ENCODE data around the gene BOLA1. TPM values are rescaled to one million over a fixed set of nuclear protein-coding genes. Genes with fewer than 3 reads are reported as not detected.

Gene BOLA1
- polyA plus RNA-seq, 1 experiment = 10.1 TPM

DNA sequence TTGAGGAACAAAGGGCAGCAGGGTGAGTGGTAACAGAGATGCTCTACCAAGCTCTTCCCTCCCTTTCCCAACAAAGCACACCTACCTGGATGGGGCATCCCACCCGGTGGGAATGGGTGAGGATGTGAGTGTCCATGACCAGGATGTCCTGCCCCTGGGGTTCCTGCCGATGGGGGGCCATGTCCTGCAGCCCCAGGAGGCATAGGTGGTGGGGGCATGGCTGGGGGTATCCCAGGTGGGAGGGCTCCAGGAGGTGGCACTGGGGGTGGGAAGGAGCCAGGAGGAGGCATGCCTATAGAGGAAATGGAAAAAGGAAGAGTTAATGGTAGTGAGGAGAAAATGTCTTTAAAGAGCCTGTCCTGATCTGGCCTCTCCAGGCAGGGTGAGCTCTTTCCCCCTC lies 26.4 kb downstream of the BOLA1 start:
- POLR2A ChIA-PET = interaction anchor here (0.6 kb wide), 1 partner anchor 261 kb away, joined by 3 read pairs; no protein-coding TSS in a partner anchor
- DNase-seq (ENCODE audit: low read depth, low spot score) = no peak
- Histone ChIP-seq H3K27me3 (ENCODE audit: control insufficient read depth, insufficient read depth, low read length) (no peaks in the 10 kb centered on the region), H3K4me3 (ENCODE audit: low read depth, low read length) (no peak overlapping the region; the same call in 1 of the 2 replicates), H3K27ac (ENCODE audit: low read depth, low read length) (no peak overlapping the region), H3K9me3 (ENCODE audit: control insufficient read depth, insufficient read depth, low read length) (no peaks in the 10 kb centered on the region; the same call in 1 of the 2 replicates)
- TF ChIP-seq, protein P1, sequence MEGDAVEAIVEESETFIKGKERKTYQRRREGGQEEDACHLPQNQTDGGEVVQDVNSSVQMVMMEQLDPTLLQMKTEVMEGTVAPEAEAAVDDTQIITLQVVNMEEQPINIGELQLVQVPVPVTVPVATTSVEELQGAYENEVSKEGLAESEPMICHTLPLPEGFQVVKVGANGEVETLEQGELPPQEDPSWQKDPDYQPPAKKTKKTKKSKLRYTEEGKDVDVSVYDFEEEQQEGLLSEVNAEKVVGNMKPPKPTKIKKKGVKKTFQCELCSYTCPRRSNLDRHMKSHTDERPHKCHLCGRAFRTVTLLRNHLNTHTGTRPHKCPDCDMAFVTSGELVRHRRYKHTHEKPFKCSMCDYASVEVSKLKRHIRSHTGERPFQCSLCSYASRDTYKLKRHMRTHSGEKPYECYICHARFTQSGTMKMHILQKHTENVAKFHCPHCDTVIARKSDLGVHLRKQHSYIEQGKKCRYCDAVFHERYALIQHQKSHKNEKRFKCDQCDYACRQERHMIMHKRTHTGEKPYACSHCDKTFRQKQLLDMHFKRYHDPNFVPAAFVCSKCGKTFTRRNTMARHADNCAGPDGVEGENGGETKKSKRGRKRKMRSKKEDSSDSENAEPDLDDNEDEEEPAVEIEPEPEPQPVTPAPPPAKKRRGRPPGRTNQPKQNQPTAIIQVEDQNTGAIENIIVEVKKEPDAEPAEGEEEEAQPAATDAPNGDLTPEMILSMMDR (IDR thresholded peaks at IDR 0.05; ENCODE audit: low read depth, low read length) = no peak
- CTCF ChIA-PET = interaction anchor here (0.6 to 0.8 kb wide), 3 partner anchors 16 to 261 kb away, joined by 3 to 4 read pairs (median 3); a partner anchor contains a TSS

DNA sequence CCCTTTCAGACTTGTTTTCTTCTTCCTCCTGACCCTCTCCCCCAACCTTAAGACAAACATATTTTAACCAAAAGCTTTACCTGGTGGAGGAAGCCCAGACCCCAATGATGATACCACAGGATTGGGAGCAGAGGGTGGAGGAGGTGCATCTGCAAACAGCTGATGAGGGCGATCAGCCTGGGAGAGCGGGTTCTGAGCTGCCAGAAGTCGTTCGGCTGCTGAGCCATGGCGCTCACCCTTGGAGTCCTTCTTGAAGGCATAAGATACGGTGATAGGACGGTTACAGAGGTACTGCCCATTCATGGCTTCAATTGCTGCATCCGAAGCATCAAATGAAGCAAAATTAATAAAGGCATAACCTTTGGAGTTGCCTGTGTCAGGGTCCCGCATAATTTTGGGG lies 26.9 kb downstream of the BOLA1 start:
- DNase-seq (ENCODE audit: low read depth, low spot score) = no peak
- TF ChIP-seq, protein P1 (IDR thresholded peaks at IDR 0.05; ENCODE audit: low read depth, low read length) = no peak
- Histone ChIP-seq H3K27me3 (ENCODE audit: control insufficient read depth, insufficient read depth, low read length) (no peaks in the 10 kb centered on the region), H3K9me3 (ENCODE audit: control insufficient read depth, insufficient read depth, low read length) (no peaks in the 10 kb centered on the region; the same call in 1 of the 2 replicates), H3K4me3 (ENCODE audit: low read depth, low read length) (peak overlapping the region; percentile 91), H3K27ac (ENCODE audit: low read depth, low read length) (no peak overlapping the region)
- ChIA-PET CTCF (no interaction called here), POLR2A (no interaction called here)

DNA sequence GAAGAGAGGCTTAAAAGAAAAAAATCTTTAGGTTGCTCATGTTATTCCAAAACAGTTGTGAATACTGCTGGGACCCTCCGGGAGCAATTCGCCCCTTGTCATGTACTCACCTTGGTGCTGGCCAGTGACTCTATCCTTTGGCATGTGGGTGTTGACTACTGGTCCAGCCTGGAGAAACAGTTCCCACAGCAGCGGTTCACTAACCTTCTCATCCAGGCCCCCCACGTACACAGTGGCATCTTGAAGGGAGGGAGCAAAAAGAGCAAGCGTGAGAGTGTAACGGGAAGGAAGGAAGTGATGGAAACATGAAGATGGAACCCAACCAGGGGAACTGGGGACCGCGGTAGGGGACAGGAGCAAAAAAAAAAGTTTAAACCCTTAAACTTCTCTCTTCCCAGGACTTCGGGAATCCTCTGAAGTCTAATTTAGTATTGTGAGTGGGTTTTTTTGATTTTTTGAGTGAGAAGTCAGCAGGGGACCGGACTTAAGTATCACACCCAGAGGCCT lies 27.7 kb downstream of the BOLA1 start:
- Histone ChIP-seq H3K27me3 (ENCODE audit: control insufficient read depth, insufficient read depth, low read length) (no peaks in the 10 kb centered on the region), H3K9me3 (ENCODE audit: control insufficient read depth, insufficient read depth, low read length) (no peaks in the 10 kb centered on the region; the same call in 1 of the 2 replicates), H3K27ac (ENCODE audit: low read depth, low read length) (peak overlapping the region; percentile 39), H3K4me3 (ENCODE audit: low read depth, low read length) (peak overlapping the region; percentile 91)
- CTCF ChIA-PET = no interaction called here
- POLR2A ChIA-PET = no interaction called here
- TF ChIP-seq, protein P1 (IDR thresholded peaks at IDR 0.05; ENCODE audit: low read depth, low read length) = no peak
- DNase-seq (ENCODE audit: low read depth, low spot score) = no peak

DNA sequence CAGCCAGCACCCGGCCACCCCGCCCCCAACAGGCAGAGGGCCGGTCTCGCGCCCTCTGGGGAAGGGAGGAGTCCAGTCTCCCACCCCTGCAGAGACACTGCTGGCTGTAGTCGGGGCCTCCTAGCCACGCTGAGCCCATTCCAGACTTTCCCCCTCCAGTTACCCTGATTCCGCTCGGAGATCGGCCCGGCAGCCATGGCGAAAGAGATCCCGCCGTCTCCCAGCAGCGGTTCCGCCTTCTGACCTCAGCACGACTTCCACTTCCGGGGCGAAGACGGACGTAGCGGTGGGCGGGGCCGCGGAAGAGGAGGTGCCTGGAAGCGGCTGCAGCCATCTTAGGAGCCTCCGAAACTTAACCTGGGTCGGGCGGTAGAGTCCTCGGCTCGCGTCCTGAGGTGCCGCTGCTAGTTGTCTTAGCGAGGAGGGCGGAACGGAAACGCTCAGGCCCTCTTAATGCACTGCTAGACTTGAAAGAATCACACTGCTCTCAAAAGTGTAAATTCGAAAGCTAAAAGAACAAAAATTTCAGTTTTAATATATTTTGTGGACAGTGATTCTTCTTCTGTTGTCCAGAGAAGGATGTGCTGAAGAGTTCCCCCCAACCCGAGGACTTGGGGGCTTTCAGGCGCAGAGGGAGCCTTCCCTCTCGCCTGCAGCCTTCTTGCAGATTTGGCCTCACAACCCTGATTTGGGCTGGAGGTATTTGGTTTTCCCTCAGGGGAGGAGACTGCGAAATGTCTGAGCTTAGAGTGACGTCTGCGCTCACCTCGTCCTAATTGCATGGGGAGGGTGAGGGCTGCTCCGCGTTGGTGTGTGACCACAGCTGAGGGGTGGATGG lies 28.4 kb downstream of the BOLA1 start, which contains the start of gene SF3B4:
Gene SF3B4, minus strand, starts transcription at position 241 of the 838 bp plus-strand sequence. Its CDS starts 44 bp downstream, at position 197.
- no peaks in the 10 kb centered on the region; the same call in 1 of the 2 replicates for H3K9me3 ChIP-seq (ENCODE audit: control insufficient read depth, insufficient read depth, low read length)
- TF ChIP-seq, protein P1 (IDR thresholded peaks at IDR 0.05; ENCODE audit: low read depth, low read length) = no peak
- DNase-seq (ENCODE audit: low read depth, low spot score) = peak; percentile 68
- ChIA-PET POLR2A (interaction anchor here (0.6 to 2.3 kb wide), 6 partner anchors 11 to 251 kb away, joined by 3 to 18 read pairs (median 4); a partner anchor contains a TSS), CTCF (no interaction called here)
- no peaks in the 10 kb centered on the region for H3K27me3 ChIP-seq (ENCODE audit: control insufficient read depth, insufficient read depth, low read length)
- H3K4me3 ChIP-seq (ENCODE audit: low read depth, low read length) = peak within 1 kb of the TSS; percentile 91
- peak within 1 kb of the TSS; percentile 81 for H3K27ac ChIP-seq (ENCODE audit: low read depth, low read length)

DNA sequence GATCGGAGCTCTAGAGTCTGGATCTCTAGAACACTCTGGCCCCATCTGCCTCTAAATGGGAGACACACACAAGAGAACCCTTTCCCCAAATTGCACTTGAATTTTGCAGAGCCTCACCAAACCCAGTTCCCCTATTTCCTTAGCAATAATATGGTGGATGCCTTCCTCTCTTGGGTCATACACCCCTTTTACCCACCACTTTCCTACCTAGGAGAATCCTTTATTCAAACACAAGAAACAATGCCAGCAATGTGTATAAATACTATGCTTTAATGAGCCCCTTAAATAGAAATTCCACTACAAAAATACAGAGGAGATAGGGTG lies 29.0 kb downstream of the BOLA1 start:
- Histone ChIP-seq H3K4me3 (ENCODE audit: low read depth, low read length) (peak overlapping the region; percentile 91), H3K9me3 (ENCODE audit: control insufficient read depth, insufficient read depth, low read length) (no peaks in the 10 kb centered on the region; the same call in 1 of the 2 replicates), H3K27ac (ENCODE audit: low read depth, low read length) (peak overlapping the region; percentile 81), H3K27me3 (ENCODE audit: control insufficient read depth, insufficient read depth, low read length) (no peaks in the 10 kb centered on the region)
- TF ChIP-seq, protein P1 (IDR thresholded peaks at IDR 0.05; ENCODE audit: low read depth, low read length) = no peak
- ChIA-PET POLR2A (interaction anchor here (0.6 to 2.3 kb wide), 6 partner anchors 11 to 250 kb away, joined by 3 to 18 read pairs (median 4); a partner anchor contains a TSS), CTCF (no interaction called here)
- DNase-seq (ENCODE audit: low read depth, low spot score) = no peak

All from AG04450 (cell line).